Esophagus squamous epithelium (tissue), 4 donors: ENCODE data around the gene AAMP.

ENCODE experiments used
- CTCF ChIP-seq, 6 experiments: fragments of 450-650 bp in 4 of 6; fragments of 200-600 bp in 2 of 6; sonication (generic) in 2 of 6; IDR thresholded peaks; one replicate each; pipeline ENCODE4 v1.5.1; 2016 to 2019; ENCODE audit warnings: antibody characterized with exemption in 6 of 6, mild to moderate bottlenecking in 4 of 6, moderate library complexity in 4 of 6
- POLR2A ChIP-seq, 4 donors: fragments of 450-650 bp; IDR thresholded peaks; one replicate each; pipeline ENCODE4 v1.6.1; 2017; ENCODE audit warnings: antibody characterized with exemption in 4 of 4, mild to moderate bottlenecking in 4 of 4, moderate library complexity in 3 of 4

- TF ChIP-seq CTCF (IDR thresholded peaks at IDR 0.05) (no peak), POLR2A (IDR thresholded peaks at IDR 0.05) (no peak)
Observed at GRCh38 chr2:218262631-218263586, 7.0 kb downstream of the AAMP start.
